ENCODE results near the gene GGCX. TPM values are rescaled to one million over a fixed set of nuclear protein-coding genes. Genes with fewer than 3 reads are reported as not detected.

Gene GGCX
- total RNA-seq, 2 experiments from 2014 or later = 22.9 to 27.6 TPM

- ATAC-seq (ENCODE audit: poor library complexity) = no peak
- Mint-ChIP-seq H3K4me1 (ENCODE audit: low read depth) (no peaks in the 10 kb centered on the region), H3K27me3 (no peaks in the 10 kb centered on the region), H3K9me3 (no peaks in the 10 kb centered on the region), H3K4me3 (no peak overlapping the region), H3K36me3 (ENCODE audit: low read depth) (no peaks in the 10 kb centered on the region), H3K27ac (no peak overlapping the region)
- TF ChIP-seq, protein P1, sequence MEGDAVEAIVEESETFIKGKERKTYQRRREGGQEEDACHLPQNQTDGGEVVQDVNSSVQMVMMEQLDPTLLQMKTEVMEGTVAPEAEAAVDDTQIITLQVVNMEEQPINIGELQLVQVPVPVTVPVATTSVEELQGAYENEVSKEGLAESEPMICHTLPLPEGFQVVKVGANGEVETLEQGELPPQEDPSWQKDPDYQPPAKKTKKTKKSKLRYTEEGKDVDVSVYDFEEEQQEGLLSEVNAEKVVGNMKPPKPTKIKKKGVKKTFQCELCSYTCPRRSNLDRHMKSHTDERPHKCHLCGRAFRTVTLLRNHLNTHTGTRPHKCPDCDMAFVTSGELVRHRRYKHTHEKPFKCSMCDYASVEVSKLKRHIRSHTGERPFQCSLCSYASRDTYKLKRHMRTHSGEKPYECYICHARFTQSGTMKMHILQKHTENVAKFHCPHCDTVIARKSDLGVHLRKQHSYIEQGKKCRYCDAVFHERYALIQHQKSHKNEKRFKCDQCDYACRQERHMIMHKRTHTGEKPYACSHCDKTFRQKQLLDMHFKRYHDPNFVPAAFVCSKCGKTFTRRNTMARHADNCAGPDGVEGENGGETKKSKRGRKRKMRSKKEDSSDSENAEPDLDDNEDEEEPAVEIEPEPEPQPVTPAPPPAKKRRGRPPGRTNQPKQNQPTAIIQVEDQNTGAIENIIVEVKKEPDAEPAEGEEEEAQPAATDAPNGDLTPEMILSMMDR (IDR thresholded peaks at IDR 0.05) = no peak
- Histone ChIP-seq H3K9me3 (ENCODE audit: control insufficient read depth in 1 of 2, insufficient read depth in 1 of 2, low read length in 2 of 2) (no peaks in the 10 kb centered on the region), H3K27me3 (ENCODE audit: control insufficient read depth in 1 of 2, insufficient read depth in 2 of 2, low read length in 2 of 2) (no peaks in the 10 kb centered on the region), H3K4me3 (ENCODE audit: low read length) (no peak overlapping the region), H3K4me1 (ENCODE audit: insufficient read depth, low read length) (peaks cover 6% of the 10 kb centered on the region), H3K36me3 (ENCODE audit: insufficient read depth, low read length) (no peaks in the 10 kb centered on the region), H3K27ac (ENCODE audit: low read depth in 1 of 2, low read length in 2 of 2) (no peak overlapping the region)
- intact Hi-C loops (cut with DNase I, micrococcal nuclease) = no loop called here
- no peak for DNase-seq
- POLR2A ChIA-PET = interaction anchor here (0.6 kb wide), 1 partner anchor 8 kb away, joined by 3 read pairs; no protein-coding TSS in a partner anchor
- CTCF ChIA-PET = no interaction called here
These were observed 39.1 kb downstream of the GGCX start for GRCh38 chr2:85522090-85522647.

DNA sequence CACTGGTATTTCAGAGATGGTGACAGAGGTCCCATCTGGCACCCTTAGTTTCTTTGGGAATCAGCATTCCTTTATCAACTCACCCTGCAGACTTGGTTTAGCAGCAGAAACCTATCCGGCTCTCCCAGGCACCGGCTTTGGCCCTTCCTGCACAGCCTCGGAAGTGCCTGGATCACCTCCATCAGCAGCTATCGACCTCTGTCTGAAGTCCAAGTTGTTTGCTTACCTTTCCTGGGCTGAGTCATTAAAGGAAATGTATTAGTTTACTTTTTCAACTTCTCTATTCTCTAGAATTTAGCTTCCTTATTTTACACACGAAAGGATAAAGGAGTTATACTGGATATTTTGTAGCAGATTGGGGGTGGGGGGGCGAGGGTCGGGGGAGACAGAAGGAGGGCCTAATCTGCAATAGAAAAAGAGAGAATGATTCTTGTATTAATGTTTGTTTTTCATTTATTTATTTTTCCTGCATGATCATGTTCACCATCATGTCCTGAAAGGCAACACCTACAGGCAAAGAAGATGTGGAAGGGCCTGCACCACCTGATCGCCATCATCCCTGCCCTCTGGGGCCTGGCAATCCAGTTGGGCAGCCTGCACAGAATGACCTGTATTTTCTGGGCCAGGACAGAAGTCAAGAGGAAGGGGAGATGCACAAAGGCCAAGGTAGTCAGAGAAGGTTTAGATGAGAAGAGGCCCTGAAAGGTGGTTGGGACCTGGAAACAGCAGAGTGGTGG lies 44.5 kb downstream of the GGCX start:
- POLR2A ChIA-PET = no interaction called here
- no peaks in the 10 kb centered on the region for H3K27me3 ChIP-seq (ENCODE audit: control insufficient read depth in 1 of 2, insufficient read depth in 2 of 2, low read length in 2 of 2)
- TF ChIP-seq, protein P1 (IDR thresholded peaks at IDR 0.05) = no peak
- DNase-seq = no peak
- intact Hi-C loops (cut with DNase I, micrococcal nuclease) = no loop called here
- ATAC-seq (ENCODE audit: poor library complexity) = no peak
- Mint-ChIP-seq H3K4me1 (ENCODE audit: low read depth) (no peaks in the 10 kb centered on the region), H3K4me3 (no peak overlapping the region), H3K36me3 (ENCODE audit: low read depth) (no peaks in the 10 kb centered on the region), H3K9me3 (no peaks in the 10 kb centered on the region), H3K27me3 (no peaks in the 10 kb centered on the region), H3K27ac (no peak overlapping the region)
- no peaks in the 10 kb centered on the region for H3K4me1 ChIP-seq (ENCODE audit: insufficient read depth, low read length)
- H3K36me3 ChIP-seq (ENCODE audit: insufficient read depth, low read length) = no peaks in the 10 kb centered on the region
- CTCF ChIA-PET = no interaction called here
- no peak overlapping the region for H3K4me3 ChIP-seq (ENCODE audit: low read length)
- no peak overlapping the region for H3K27ac ChIP-seq (ENCODE audit: low read depth in 1 of 2, low read length in 2 of 2)
- no peaks in the 10 kb centered on the region for H3K9me3 ChIP-seq (ENCODE audit: control insufficient read depth in 1 of 2, insufficient read depth in 1 of 2, low read length in 2 of 2)

GRCh38 chr2:85514323-85514722 lies 47.0 kb downstream of the GGCX start:
- DNase-seq (no peak), ATAC-seq (ENCODE audit: poor library complexity) (no peak)
- H3K9me3 Mint-ChIP-seq = no peaks in the 10 kb centered on the region
- ChIA-PET CTCF (interaction anchor here (1.3 kb wide), 1 partner anchor 39 kb away, joined by 3 read pairs; no protein-coding TSS in a partner anchor), POLR2A (no interaction called here)
- Histone ChIP-seq H3K27ac (ENCODE audit: low read depth in 1 of 2, low read length in 2 of 2) (no peak overlapping the region), H3K9me3 (ENCODE audit: control insufficient read depth in 1 of 2, insufficient read depth in 1 of 2, low read length in 2 of 2) (no peaks in the 10 kb centered on the region), H3K4me1 (ENCODE audit: insufficient read depth, low read length) (no peaks in the 10 kb centered on the region), H3K36me3 (ENCODE audit: insufficient read depth, low read length) (no peaks in the 10 kb centered on the region), H3K4me3 (ENCODE audit: low read length) (no peak overlapping the region), H3K27me3 (ENCODE audit: control insufficient read depth in 1 of 2, insufficient read depth in 2 of 2, low read length in 2 of 2) (no peaks in the 10 kb centered on the region)
- TF ChIP-seq, protein P1 (IDR thresholded peaks at IDR 0.05) = no peak
- no peaks in the 10 kb centered on the region for H3K4me1 Mint-ChIP-seq (ENCODE audit: low read depth)
- no peaks in the 10 kb centered on the region for H3K27me3 Mint-ChIP-seq
- H3K27ac Mint-ChIP-seq = no peak overlapping the region
- H3K36me3 Mint-ChIP-seq (ENCODE audit: low read depth) = no peaks in the 10 kb centered on the region
- no peak overlapping the region for H3K4me3 Mint-ChIP-seq
- intact Hi-C loops (cut with DNase I, micrococcal nuclease) = no loop called here

All from CD4-positive, alpha-beta T cell (primary cell).